H9 (cell line): ENCODE results near the gene PLCB1. TPM values are rescaled to one million over a fixed set of nuclear protein-coding genes. Genes with fewer than 3 reads are reported as not detected.

Experiments
- DNase-seq: peaks from one replicate; pipeline ENCODE4 v3.0.0-alpha.2; 2017
- H2AFZ ChIP-seq: one replicate; pipeline ENCODE4 v1.6.1; 2013; ENCODE audit warnings: mild to moderate bottlenecking, low read length, control low read depth, moderate library complexity
- H2AK5ac ChIP-seq: 2 replicates; pipeline ENCODE4 v1.6.1; 2013; ENCODE audit warnings: low read length, control low read depth, mixed read lengths; ENCODE audit not compliant: insufficient read length
- H2BK120ac ChIP-seq: one replicate; pipeline ENCODE4 v1.6.1; 2013; ENCODE audit warnings: low read depth, mild to moderate bottlenecking, low read length, control low read depth, inconsistent platforms; ENCODE audit not compliant: poor library complexity, severe bottlenecking
- H2BK12ac ChIP-seq: 2 replicates; pipeline ENCODE4 v1.6.1; 2013; ENCODE audit warnings: low read length, control low read depth, mixed read lengths, low read depth; ENCODE audit not compliant: insufficient read length
- H2BK15ac ChIP-seq: 2 replicates; pipeline ENCODE4 v1.6.1; 2013; ENCODE audit warnings: low read depth, low read length, control low read depth
- H2BK20ac ChIP-seq: one replicate; pipeline ENCODE4 v1.6.1; 2013; ENCODE audit warnings: low read depth, mild to moderate bottlenecking, low read length, control low read depth, inconsistent platforms; ENCODE audit not compliant: poor library complexity, severe bottlenecking
- H2BK5ac ChIP-seq: 2 replicates; pipeline ENCODE4 v1.6.1; 2013; ENCODE audit warnings: low read length, control low read depth, mixed read lengths; ENCODE audit not compliant: insufficient read length
- H3K14ac ChIP-seq: 2 replicates; pipeline ENCODE4 v1.6.1; 2013; ENCODE audit warnings: low read length, control low read depth; ENCODE audit not compliant: insufficient read depth
- H3K18ac ChIP-seq: 2 replicates; pipeline ENCODE4 v1.6.1; 2013; ENCODE audit warnings: low read depth, mild to moderate bottlenecking, mixed read lengths, low read length, control low read depth; ENCODE audit not compliant: insufficient read length
- H3K23ac ChIP-seq: 2 replicates; pipeline ENCODE4 v1.6.1; 2013; ENCODE audit warnings: low read length, control low read depth, mixed read lengths, low read depth; ENCODE audit not compliant: insufficient read length
- H3K23me2 ChIP-seq: 2 replicates; pipeline ENCODE4 v1.6.1; 2013; ENCODE audit warnings: low read depth, mild to moderate bottlenecking, mixed read lengths, low read length, control low read depth; ENCODE audit not compliant: insufficient read length, poor library complexity, severe bottlenecking
- H3K27ac ChIP-seq: 2 replicates; pipeline ENCODE4 v1.5.1; 2013; ENCODE audit warnings: low read length, control low read depth, mixed read lengths, low read depth; ENCODE audit not compliant: insufficient read length
- H3K27me3 ChIP-seq: 2 replicates; pipeline ENCODE4 v1.6.1; 2013; ENCODE audit warnings: low read length, control low read depth, inconsistent platforms; ENCODE audit not compliant: insufficient read depth
- H3K4ac ChIP-seq: 2 replicates; pipeline ENCODE4 v1.6.1; 2013; ENCODE audit warnings: low read depth, mild to moderate bottlenecking, control low read depth, inconsistent platforms, low read length, moderate library complexity
- H3K4me1 ChIP-seq: 2 replicates; pipeline ENCODE4 v1.6.1; 2013; ENCODE audit warnings: low read length, control low read depth, inconsistent platforms; ENCODE audit not compliant: insufficient read depth
- H3K4me2 ChIP-seq: 2 replicates; pipeline ENCODE4 v1.6.1; 2013; ENCODE audit warnings: low read length, control low read depth, mixed read lengths; ENCODE audit not compliant: insufficient read length, insufficient read depth
- H3K56ac ChIP-seq: 2 replicates; pipeline ENCODE4 v1.6.1; 2013; ENCODE audit warnings: low read depth, mild to moderate bottlenecking, mixed read lengths, low read length, control low read depth; ENCODE audit not compliant: insufficient read length
- H3K79me1 ChIP-seq: 2 replicates; pipeline ENCODE4 v1.6.1; 2013; ENCODE audit warnings: low read depth, mild to moderate bottlenecking, moderate library complexity, low read length, control low read depth, inconsistent platforms; ENCODE audit not compliant: insufficient read depth, poor library complexity, severe bottlenecking
- H3K79me2 ChIP-seq: 2 replicates; pipeline ENCODE4 v1.6.1; 2013; ENCODE audit warnings: low read length, control low read depth, inconsistent platforms; ENCODE audit not compliant: insufficient read depth
- H3K9ac ChIP-seq: 2 replicates; pipeline ENCODE4 v1.6.1; 2013; ENCODE audit warnings: low read length, control low read depth, mixed read lengths; ENCODE audit not compliant: insufficient read length; ENCODE audit errors: extremely low read depth
- H3K9me3 ChIP-seq: one replicate; pipeline ENCODE4 v1.6.1; 2013; ENCODE audit warnings: low read depth, low read length, inconsistent platforms; ENCODE audit not compliant: control insufficient read depth
- H3T11ph ChIP-seq: one replicate; pipeline ENCODE4 v1.6.1; 2013; ENCODE audit warnings: mild to moderate bottlenecking, low read length, control low read depth, inconsistent platforms
- H4K20me1 ChIP-seq: one replicate; pipeline ENCODE4 v1.6.1; 2013; ENCODE audit not compliant: control insufficient read depth, insufficient read length, insufficient read depth
- H4K5ac ChIP-seq: 2 replicates; pipeline ENCODE4 v1.6.1; 2013; ENCODE audit warnings: low read depth, mild to moderate bottlenecking, mixed read lengths, low read length, control low read depth; ENCODE audit not compliant: insufficient read length
- H4K8ac ChIP-seq: replicated peaks from 2 replicates; pipeline ENCODE4 v1.6.1; 2013; ENCODE audit warnings: low read length, control low read depth, mixed read lengths, low read depth; ENCODE audit not compliant: insufficient read length
- H4K91ac ChIP-seq: 2 replicates; pipeline ENCODE4 v1.6.1; 2013; ENCODE audit warnings: low read depth, mild to moderate bottlenecking, moderate library complexity, mixed read lengths, low read length, control low read depth; ENCODE audit not compliant: insufficient read length
- H3K27ac Mint-ChIP-seq, 3 experiments: 2 replicates in 2 of 3; 3 replicates in 1 of 3; pipeline ENCODE4 v1.8.0; 2020 to 2021; ENCODE audit warnings: mixed read lengths in 3 of 3, mild to moderate bottlenecking in 1 of 3, moderate library complexity in 1 of 3
- H3K27me3 Mint-ChIP-seq: 2 replicates; pipeline ENCODE4 v1.8.0; 2021; ENCODE audit warnings: low read depth, mild to moderate bottlenecking, moderate library complexity, mixed read lengths
- H3K36me3 Mint-ChIP-seq, 3 experiments: 2 replicates in 2 of 3; 3 replicates in 1 of 3; pipeline ENCODE4 v1.8.0; 2020 to 2021; ENCODE audit warnings: low read depth in 3 of 3, mixed read lengths in 3 of 3; ENCODE audit not compliant: insufficient read depth in 1 of 3
- H3K4me1 Mint-ChIP-seq, 2 experiments: 2 replicates each; pipeline ENCODE4 v1.8.0; 2020; ENCODE audit warnings: mixed read lengths in 2 of 2
- H3K4me3 Mint-ChIP-seq, 2 experiments: 2 replicates in 1 of 2; 3 replicates in 1 of 2; pipeline ENCODE4 v1.8.0; 2020 to 2021; ENCODE audit warnings: mild to moderate bottlenecking in 2 of 2, mixed read lengths in 2 of 2, moderate library complexity in 1 of 2
- H3K9me3 Mint-ChIP-seq, 2 experiments: 2 replicates in 1 of 2; 3 replicates in 1 of 2; pipeline ENCODE4 v1.8.0; 2020; ENCODE audit warnings: mild to moderate bottlenecking in 2 of 2, mixed read lengths in 2 of 2, moderate library complexity in 1 of 2
- CTCF ChIP-seq: fragments of 200-600 bp; sonication (generic); conservative IDR thresholded peaks from 3 replicates; pipeline ENCODE4 v1.8.0; 2021; ENCODE audit warnings: antibody characterized with exemption, mild to moderate bottlenecking
- total RNA-seq: library from RNA; stranded (reverse); gene quantifications from 2 replicates; pipeline ENCODE4 v1.2.1, GENCODE V29; 2021

The PLCB1 gene
- total RNA-seq, 1 experiment from 2014 or later: 11.5 TPM

- Histone ChIP-seq H3K18ac (no peak overlapping the region), H3K9ac (no peak overlapping the region), H3K56ac (no peak overlapping the region), H2AFZ (no peak overlapping the region), H3K23ac (no peak overlapping the region), H3K4me1 (no peaks in the 10 kb centered on the region), H3K27ac (no peak overlapping the region), H4K20me1 (no peaks in the 10 kb centered on the region), H3K9me3 (no peaks in the 10 kb centered on the region), H4K91ac (no peak overlapping the region), H2BK20ac (no peak overlapping the region), H2BK5ac (no peak overlapping the region), H3K27me3 (no peaks in the 10 kb centered on the region), H2AK5ac (no peak overlapping the region), H3T11ph (no peak overlapping the region), H3K4ac (no peak overlapping the region), H3K14ac (no peak overlapping the region), H4K8ac (no peak overlapping the region), H2BK15ac (no peak overlapping the region), H3K79me1 (no peaks in the 10 kb centered on the region), H3K4me2 (no peak overlapping the region), H3K79me2 (no peaks in the 10 kb centered on the region), H3K23me2 (no peaks in the 10 kb centered on the region), H4K5ac (no peak overlapping the region), H2BK12ac (no peak overlapping the region), H2BK120ac (no peak overlapping the region)
- H3K4me1 Mint-ChIP-seq: no peaks in the 10 kb centered on the region
- no peaks in the 10 kb centered on the region for H3K27me3 Mint-ChIP-seq
- no peaks in the 10 kb centered on the region for H3K36me3 Mint-ChIP-seq
- no peaks in the 10 kb centered on the region for H3K9me3 Mint-ChIP-seq
- no peak for TF ChIP-seq CTCF
- H3K27ac Mint-ChIP-seq: no peak overlapping the region
- DNase-seq: no peak
- H3K4me3 Mint-ChIP-seq: no peak overlapping the region
Observed at GRCh38 chr20:8657664-8658063, 525.6 kb downstream of the PLCB1 start.
